IgD-negative memory B cell (primary cell): ENCODE results near the gene TTLL10. TPM values are rescaled to one million over a fixed set of nuclear protein-coding genes. Genes with fewer than 3 reads are reported as not detected.

Source experiments
- H3K27ac Mint-ChIP-seq, 3 donors: one replicate each; pipeline ENCODE4 v1.8.0; 2020 to 2022; ENCODE audit warnings: mild to moderate bottlenecking in 3 of 3, mixed read lengths in 3 of 3, moderate library complexity in 1 of 3
- H3K27me3 Mint-ChIP-seq: one replicate; pipeline ENCODE4 v1.8.0; 2021; ENCODE audit warnings: mixed read lengths
- H3K36me3 Mint-ChIP-seq: one replicate; pipeline ENCODE4 v1.8.0; 2020; ENCODE audit warnings: mild to moderate bottlenecking, mixed read lengths
- H3K4me1 Mint-ChIP-seq, 3 donors: one replicate each; pipeline ENCODE4 v1.8.0; 2020 to 2022; ENCODE audit warnings: mixed read lengths in 3 of 3, mild to moderate bottlenecking in 1 of 3
- H3K4me3 Mint-ChIP-seq, 4 donors: one replicate each; pipeline ENCODE4 v1.8.0; 2020 to 2022; ENCODE audit warnings: mild to moderate bottlenecking in 4 of 4, mixed read lengths in 4 of 4, moderate library complexity in 3 of 4
- H3K9me3 Mint-ChIP-seq, 3 donors: one replicate each; pipeline ENCODE4 v1.8.0; 2020 to 2021; ENCODE audit warnings: mixed read lengths in 3 of 3, mild to moderate bottlenecking in 1 of 3
- polyA plus RNA-seq: library from polyadenylated mRNA; unstranded; fragments of 300-500 nt; fragmentation: Illumina TruSeq; gene quantifications from one replicate; pipeline ENCODE4 v1.2.3, GENCODE V29; 2021

TTLL10 gene
- polyA plus RNA-seq, 1 donor from 2014 or later = not detected

- Mint-ChIP-seq H3K4me1 (peaks cover 0 to 7% (median 5%) of the 10 kb centered on the region in 3 donors), H3K4me3 (peak overlapping the region in 1 of 4 donors; percentile 45), H3K27ac (peak overlapping the region in 1 of 3 donors; percentile 51), H3K9me3 (no peaks in the 10 kb centered on the region), H3K27me3 (peaks cover 2% of the 10 kb centered on the region), H3K36me3 (no peaks in the 10 kb centered on the region)
These were observed 13.3 kb upstream of the TTLL10 start for GRCh38 chr1:1160281-1160930.

GRCh38 chr1:1161078-1161682, 12.5 kb upstream of the TTLL10 start:
- Mint-ChIP-seq H3K36me3 (no peaks in the 10 kb centered on the region), H3K9me3 (no peaks in the 10 kb centered on the region)

DNA sequence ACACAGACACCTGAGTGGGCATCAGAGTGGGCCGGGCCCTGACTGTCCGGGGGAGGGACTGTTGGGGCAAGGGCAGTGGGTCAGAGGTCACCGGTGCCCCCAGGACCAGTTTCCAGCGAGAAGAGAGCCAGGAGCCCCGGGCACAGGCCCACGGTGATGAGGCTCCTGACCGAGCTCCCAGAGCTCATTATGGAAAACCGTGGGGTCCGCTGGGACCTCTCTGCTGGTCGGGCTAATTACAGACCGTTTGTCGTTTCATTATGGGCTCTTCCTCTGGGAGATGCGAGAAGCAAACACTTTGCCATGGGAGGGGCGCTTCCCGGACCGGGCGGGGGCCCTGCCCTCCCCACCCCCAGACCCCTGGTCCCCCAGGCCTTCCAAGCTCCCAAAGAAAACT, 12.0 kb upstream of the TTLL10 start:
- peaks cover 0 to 7% (median 5%) of the 10 kb centered on the region in 3 donors for H3K4me1 Mint-ChIP-seq
- no peaks in the 10 kb centered on the region for H3K36me3 Mint-ChIP-seq
- H3K4me3 Mint-ChIP-seq = no peak overlapping the region
- no peak overlapping the region for H3K27ac Mint-ChIP-seq
- peaks cover 2% of the 10 kb centered on the region for H3K27me3 Mint-ChIP-seq
- no peaks in the 10 kb centered on the region for H3K9me3 Mint-ChIP-seq

More at GRCh38 chr1:1161078-1161682, 12.5 kb upstream of the TTLL10 start:
- Mint-ChIP-seq H3K4me1 (peaks cover 0 to 7% (median 5%) of the 10 kb centered on the region in 3 donors), H3K27ac (no peak overlapping the region), H3K27me3 (peaks cover 2% of the 10 kb centered on the region), H3K4me3 (peak overlapping the region in 1 of 4 donors; percentile 54)

GRCh38 chr1:1162597-1163537, 10.8 kb upstream of the TTLL10 start:
- Mint-ChIP-seq H3K9me3 (no peaks in the 10 kb centered on the region), H3K36me3 (no peaks in the 10 kb centered on the region), H3K4me3 (no peak overlapping the region), H3K4me1 (peaks cover 0 to 7% (median 5%) of the 10 kb centered on the region in 3 donors), H3K27me3 (peaks cover 2% of the 10 kb centered on the region), H3K27ac (peak overlapping the region in 1 of 3 donors; percentile 64)

GRCh38 chr1:1163538-1164070, 10.1 kb upstream of the TTLL10 start:
- Mint-ChIP-seq H3K27me3 (peaks cover 2% of the 10 kb centered on the region), H3K9me3 (no peaks in the 10 kb centered on the region), H3K4me1 (peaks cover 0 to 7% (median 5%) of the 10 kb centered on the region in 3 donors), H3K27ac (peak overlapping the region in 1 of 3 donors; percentile 64), H3K4me3 (peak overlapping the region in 1 of 4 donors; percentile 61), H3K36me3 (no peaks in the 10 kb centered on the region)

DNA sequence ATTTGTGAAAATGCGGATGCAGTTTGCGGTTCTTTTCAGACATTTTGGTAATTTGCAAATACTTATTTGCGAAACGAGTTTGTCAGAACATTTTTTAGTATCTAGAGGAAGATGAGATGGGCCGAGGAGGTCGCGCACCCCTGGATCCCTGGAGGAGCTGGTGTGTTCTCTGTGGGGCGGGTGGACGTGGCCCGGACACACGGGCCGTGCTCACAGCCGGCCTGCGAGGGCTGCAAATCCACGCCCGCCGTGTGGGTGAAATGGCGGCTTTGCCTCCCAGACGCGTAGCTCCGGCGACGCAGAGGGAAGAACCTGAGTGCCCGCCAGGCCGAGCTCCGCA, 9.3 kb upstream of the TTLL10 start:
- Mint-ChIP-seq H3K36me3 (no peaks in the 10 kb centered on the region), H3K4me3 (peak overlapping the region in 1 of 4 donors; percentile 61), H3K4me1 (peaks cover 2 to 7% (median 5%) of the 10 kb centered on the region in 3 donors), H3K27me3 (peaks cover 2% of the 10 kb centered on the region), H3K9me3 (no peaks in the 10 kb centered on the region), H3K27ac (no peak overlapping the region)

GRCh38 chr1:1164701-1165451, 8.8 kb upstream of the TTLL10 start:
- H3K9me3 Mint-ChIP-seq = no peaks in the 10 kb centered on the region
- H3K4me1 Mint-ChIP-seq = peaks cover 3 to 10% (median 6%) of the 10 kb centered on the region in 3 donors
- H3K4me3 Mint-ChIP-seq = peak overlapping the region in 1 of 4 donors; percentile 49
- H3K36me3 Mint-ChIP-seq = no peaks in the 10 kb centered on the region
- peaks cover 2% of the 10 kb centered on the region for H3K27me3 Mint-ChIP-seq
- H3K27ac Mint-ChIP-seq = no peak overlapping the region

DNA sequence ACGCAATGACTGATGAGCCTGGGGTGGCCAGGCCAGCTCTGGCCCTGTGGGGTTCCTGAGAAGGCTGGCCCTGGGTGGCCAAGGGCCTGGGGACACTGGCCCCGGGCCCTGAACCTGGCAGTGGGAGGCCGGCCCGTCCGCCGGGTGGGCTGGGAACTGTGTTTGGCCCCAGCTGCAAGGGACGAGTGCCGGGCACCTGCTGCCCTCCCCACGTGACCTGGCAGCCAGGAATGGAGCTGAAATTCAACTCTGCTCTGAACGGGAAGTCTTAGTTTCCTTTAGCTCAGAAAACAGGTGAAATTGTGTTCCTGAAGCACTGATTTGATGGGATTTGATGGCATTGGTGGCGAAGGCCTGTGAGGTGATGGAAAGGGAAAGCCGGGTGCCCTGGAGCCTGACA, 8.2 kb upstream of the TTLL10 start:
- Mint-ChIP-seq H3K27me3 (peaks cover 5% of the 10 kb centered on the region), H3K27ac (no peak overlapping the region), H3K9me3 (no peaks in the 10 kb centered on the region), H3K36me3 (no peaks in the 10 kb centered on the region), H3K4me3 (peak overlapping the region in 1 of 4 donors; percentile 49), H3K4me1 (peaks cover 6 to 14% (median 10%) of the 10 kb centered on the region in 3 donors)

- H3K27ac Mint-ChIP-seq = no peak overlapping the region
- H3K4me3 Mint-ChIP-seq = no peak overlapping the region
- H3K27me3 Mint-ChIP-seq = peaks cover 5% of the 10 kb centered on the region
These were observed 7.7 kb upstream of the TTLL10 start for GRCh38 chr1:1165900-1166421.

DNA sequence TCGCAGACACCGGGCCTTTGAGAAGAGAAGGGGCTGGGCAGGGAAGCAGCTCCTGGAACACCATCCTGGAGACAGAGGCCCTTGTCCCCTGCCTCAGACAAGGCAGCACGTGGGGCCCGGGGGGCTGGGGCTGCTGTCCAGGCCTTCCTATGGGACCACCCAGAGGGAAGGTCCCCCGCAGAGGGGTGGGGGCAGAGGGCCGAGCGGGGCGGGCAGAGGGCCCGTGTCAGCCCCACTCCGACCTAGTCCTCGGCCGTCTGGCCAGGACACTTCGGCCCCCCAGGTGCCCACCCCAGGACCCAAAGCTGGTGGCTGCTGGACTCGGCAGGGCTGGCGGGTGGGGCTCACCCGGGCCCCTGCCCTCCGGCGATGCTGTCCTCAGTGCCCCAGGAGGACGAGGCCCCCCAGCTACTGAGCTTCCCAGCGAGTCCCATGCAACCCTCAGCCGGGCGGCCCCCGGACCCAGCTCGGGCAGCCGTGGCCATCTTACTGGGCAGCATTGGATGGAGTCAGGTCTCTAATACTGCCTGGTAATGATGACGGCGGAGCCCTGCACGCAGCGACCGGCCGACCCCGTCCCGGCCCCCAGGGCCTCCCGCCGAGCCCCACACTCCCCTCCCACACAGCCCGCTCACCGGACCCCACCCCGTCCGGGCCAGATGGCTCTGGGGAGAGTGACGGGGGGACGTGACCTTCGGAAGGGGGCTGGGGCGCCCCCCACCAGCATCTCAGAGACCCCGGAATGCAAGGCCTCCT, 6.9 kb upstream of the TTLL10 start:
- Mint-ChIP-seq H3K36me3 (no peaks in the 10 kb centered on the region), H3K4me1 (peaks cover 6 to 16% (median 10%) of the 10 kb centered on the region in 3 donors), H3K4me3 (peak overlapping the region in 1 of 4 donors; percentile 5), H3K27me3 (peaks cover 5% of the 10 kb centered on the region), H3K9me3 (no peaks in the 10 kb centered on the region), H3K27ac (no peak overlapping the region)

More at GRCh38 chr1:1165900-1166421, 7.7 kb upstream of the TTLL10 start:
- Mint-ChIP-seq H3K4me1 (peaks cover 6 to 14% (median 10%) of the 10 kb centered on the region in 3 donors), H3K36me3 (no peaks in the 10 kb centered on the region), H3K9me3 (no peaks in the 10 kb centered on the region)

- Mint-ChIP-seq H3K4me3 (peak overlapping the region in 1 of 4 donors; percentile 5), H3K27ac (no peak overlapping the region), H3K36me3 (no peaks in the 10 kb centered on the region), H3K9me3 (no peaks in the 10 kb centered on the region), H3K27me3 (peaks cover 9% of the 10 kb centered on the region), H3K4me1 (peaks cover 10 to 20% (median 13%) of the 10 kb centered on the region in 3 donors)
These were observed 6.3 kb upstream of the TTLL10 start for GRCh38 chr1:1167398-1167821.

DNA sequence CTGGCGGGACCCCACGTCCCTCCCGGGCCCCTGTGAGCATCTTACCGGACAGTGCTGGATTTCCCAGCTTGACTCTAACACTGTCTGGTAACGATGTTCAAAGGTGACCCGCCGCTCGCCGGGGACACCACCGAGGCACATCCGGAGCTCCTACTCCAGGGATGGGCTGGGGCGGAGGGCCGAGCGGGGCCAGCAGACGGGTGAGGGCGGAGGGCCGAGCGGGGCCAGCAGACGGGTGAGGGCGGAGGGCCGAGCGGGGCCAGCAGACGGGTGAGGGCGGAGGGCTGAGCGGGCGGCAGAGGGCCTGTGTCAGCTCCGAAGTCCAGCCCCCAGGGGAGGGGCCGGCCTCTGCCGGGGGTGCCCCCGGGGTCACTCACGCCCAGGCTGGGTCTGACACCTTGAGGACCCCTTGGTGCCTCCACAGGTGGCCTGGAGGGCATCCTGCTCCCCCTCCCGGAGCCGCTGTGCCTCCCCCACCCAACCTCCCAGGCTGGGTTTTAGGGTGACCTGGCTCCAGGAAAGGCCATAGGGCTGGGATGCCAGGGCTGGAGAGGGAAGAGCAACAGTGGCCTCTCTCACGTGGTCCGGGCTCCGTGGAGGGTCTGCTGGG, 5.7 kb upstream of the TTLL10 start:
- Mint-ChIP-seq H3K27me3 (peaks cover 10% of the 10 kb centered on the region), H3K4me1 (peaks cover 10 to 20% (median 14%) of the 10 kb centered on the region in 3 donors), H3K36me3 (no peaks in the 10 kb centered on the region), H3K4me3 (peak overlapping the region in 1 of 4 donors; percentile 1), H3K27ac (no peak overlapping the region), H3K9me3 (no peaks in the 10 kb centered on the region)
